ENCODE data around the gene OR52E8. TPM values are rescaled to one million over a fixed set of nuclear protein-coding genes. Genes with fewer than 3 reads are reported as not detected.

The OR52E8 gene
- total and polyA plus RNA-seq, 9 of the 15 experiments (the other 6 are each of a cell fraction or from before 2014, with no cell fraction given) = not detected

GRCh38 chr11:5851002-5851401, 6.5 kb downstream of the OR52E8 start:
- FAIRE-seq (no peak), ATAC-seq (no peak), DNase-seq (ENCODE audit: extremely low read depth in 1 of 4, low spot score in 3 of 4) (no peak)
- no peak overlapping the region for H2AFZ ChIP-seq (ENCODE audit: low read depth, low read length)
- BruUV-seq (replicated peaks) = no TSS peak
- no peak overlapping the region for H3K9ac ChIP-seq (ENCODE audit: insufficient read depth in 1 of 2, low read depth in 2 of 2, low read length in 2 of 2)
- H4K20me1 ChIP-seq (replicated peaks; ENCODE audit: control insufficient read depth, insufficient read depth, low read length) = no peaks in the 10 kb centered on the region
- intact Hi-C loops (cut with micrococcal nuclease) = no loop called here
- whole genome bisulfite sequencing (ENCODE audit: insufficient coverage, low coverage, missing lambda C conversion rate) = 29% methylated on average over 1 of the region's 1 CpG
- no peaks in the 10 kb centered on the region for H3K36me3 ChIP-seq (ENCODE audit: control insufficient read depth, insufficient read depth, low read length)
- TF ChIP-seq POLR2B (IDR thresholded peaks at IDR 0.05; ENCODE audit: low read depth, partially characterized antibody) (no peak), CEBPB (tag; IDR thresholded peaks at IDR 0.05) (peak; percentile 88), CEBPG (CRISPR knock-in tag; IDR thresholded peaks at IDR 0.05) (no peak), CEBPG (tag; conservative IDR thresholded peaks at IDR 0.05 in 1 of 2, IDR thresholded peaks at IDR 0.05 in 1 of 2) (peak; percentile 52 to 62; a peak in 3 of 4 replicates)
- ChIA-PET CTCF (ENCODE audit: low intra/inter-chr PET ratio) (no interaction called here), POLR2A (no interaction called here)
- H3K9me3 ChIP-seq (replicated peaks; ENCODE audit: control insufficient read depth, insufficient read depth, low read depth, low read length) = no peaks in the 10 kb centered on the region
- no peak overlapping the region for H3K4me3 ChIP-seq
- no peak overlapping the region for H3K4me2 ChIP-seq (ENCODE audit: insufficient read depth, low read length)
- no peak overlapping the region for H3K27ac ChIP-seq (ENCODE audit: extremely low read depth, low read depth, low read length)
- H3K4me1 ChIP-seq (replicated peaks in 1 of 2; ENCODE audit: control insufficient read depth in 2 of 2, insufficient read depth in 2 of 2, low read length in 2 of 2) = no peaks in the 10 kb centered on the region
- H3K27me3 ChIP-seq (ENCODE audit: control insufficient read depth in 2 of 2, insufficient read depth in 2 of 2, low read length in 2 of 2) = no peaks in the 10 kb centered on the region
- no peaks in the 10 kb centered on the region for H3K9me1 ChIP-seq (ENCODE audit: control insufficient read depth, insufficient read depth, low read length)
- no peaks in the 10 kb centered on the region for H3K79me2 ChIP-seq (ENCODE audit: control insufficient read depth, insufficient read depth, low read length)
- in situ Hi-C loops (cut with MboI) = no loop called here

DNA sequence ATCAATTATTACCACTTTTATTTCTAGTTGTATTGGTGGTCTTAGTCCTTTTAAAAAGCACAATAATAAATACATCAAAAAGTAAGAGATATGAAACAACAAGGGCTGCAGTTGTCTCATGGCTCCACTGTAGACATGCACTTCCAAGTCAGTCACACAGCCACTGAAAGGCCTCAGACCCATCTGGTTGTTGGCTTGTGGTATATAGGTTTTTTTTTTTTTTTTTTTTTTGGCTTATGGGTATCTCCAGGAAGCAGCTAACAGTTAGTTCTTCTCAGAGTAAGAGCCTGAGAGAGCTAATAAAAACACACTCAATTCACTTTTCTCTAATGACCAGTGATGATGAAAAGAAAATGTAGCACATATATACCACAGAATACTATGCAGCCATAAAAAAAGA, 9.8 kb downstream of the OR52E8 start:
- intact Hi-C loops (cut with micrococcal nuclease) = no loop called here
- no peak overlapping the region for H3K4me2 ChIP-seq (ENCODE audit: insufficient read depth, low read length)
- H3K27ac ChIP-seq (ENCODE audit: extremely low read depth, low read depth, low read length) = no peak overlapping the region
- no peaks in the 10 kb centered on the region for H3K27me3 ChIP-seq (ENCODE audit: control insufficient read depth in 2 of 2, insufficient read depth in 2 of 2, low read length in 2 of 2)
- no peak for FAIRE-seq
- BruUV-seq (replicated peaks) = no TSS peak
- H3K9me3 ChIP-seq (replicated peaks; ENCODE audit: control insufficient read depth, insufficient read depth, low read depth, low read length) = no peaks in the 10 kb centered on the region
- H3K36me3 ChIP-seq (ENCODE audit: control insufficient read depth, insufficient read depth, low read length) = no peaks in the 10 kb centered on the region
- in situ Hi-C loops (cut with MboI) = no loop called here
- POLR2A ChIA-PET = interaction anchor here (0.6 kb wide), 1 partner anchor 13 kb away, joined by 3 read pairs; no protein-coding TSS in a partner anchor
- no peak overlapping the region for H3K4me3 ChIP-seq
- no peaks in the 10 kb centered on the region for H4K20me1 ChIP-seq (replicated peaks; ENCODE audit: control insufficient read depth, insufficient read depth, low read length)
- H3K79me2 ChIP-seq (ENCODE audit: control insufficient read depth, insufficient read depth, low read length) = no peaks in the 10 kb centered on the region
- TF ChIP-seq ZNF146 (CRISPR knock-in tag; IDR thresholded peaks at IDR 0.05; ENCODE audit: unreplicated experiment) = peak; percentile 40
- TF ChIP-seq, protein P1, sequence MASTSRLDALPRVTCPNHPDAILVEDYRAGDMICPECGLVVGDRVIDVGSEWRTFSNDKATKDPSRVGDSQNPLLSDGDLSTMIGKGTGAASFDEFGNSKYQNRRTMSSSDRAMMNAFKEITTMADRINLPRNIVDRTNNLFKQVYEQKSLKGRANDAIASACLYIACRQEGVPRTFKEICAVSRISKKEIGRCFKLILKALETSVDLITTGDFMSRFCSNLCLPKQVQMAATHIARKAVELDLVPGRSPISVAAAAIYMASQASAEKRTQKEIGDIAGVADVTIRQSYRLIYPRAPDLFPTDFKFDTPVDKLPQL (IDR thresholded peaks at IDR 0.05; ENCODE audit: extremely low read depth, insufficient read length) = no peak
- no peak overlapping the region for H2AFZ ChIP-seq (ENCODE audit: low read depth, low read length)
- ATAC-seq = no peak
- H3K4me1 ChIP-seq (replicated peaks in 1 of 2; ENCODE audit: control insufficient read depth in 2 of 2, insufficient read depth in 2 of 2, low read length in 2 of 2) = no peaks in the 10 kb centered on the region
- no peaks in the 10 kb centered on the region for H3K9me1 ChIP-seq (ENCODE audit: control insufficient read depth, insufficient read depth, low read length)
- CTCF ChIA-PET (ENCODE audit: low intra/inter-chr PET ratio) = no interaction called here
- DNase-seq (ENCODE audit: extremely low read depth in 1 of 4, low spot score in 3 of 4) = peak in 1 of 4 experiments; percentile 3
- no peak overlapping the region for H3K9ac ChIP-seq (ENCODE audit: insufficient read depth in 1 of 2, low read depth in 2 of 2, low read length in 2 of 2)
